ENCODE results near the gene MPPED2.
"Not testable (repeated sequence)": the region's sequence is repeated elsewhere in the genome, so short reads cannot be mapped to it uniquely, and the experiment has no call there.

The MPPED2 gene

GRCh38 chr11:30579415-30580175 lies 6.6 kb downstream of the MPPED2 start:
- DNase-seq (ENCODE audit: low read depth) = no peak

GRCh38 chr11:30578406-30578805 lies 7.7 kb downstream of the MPPED2 start:
- no peak for DNase-seq (ENCODE audit: low read depth)

- DNase-seq (ENCODE audit: low read depth) = no peak
These were observed 12.2 kb downstream of the MPPED2 start for GRCh38 chr11:30573951-30574350.

GRCh38 chr11:30568931-30569330 lies 17.2 kb downstream of the MPPED2 start:
- no peak for DNase-seq (ENCODE audit: low read depth)

GRCh38 chr11:30567644-30568043 lies 18.5 kb downstream of the MPPED2 start:
- DNase-seq (ENCODE audit: low read depth) = no peak

- DNase-seq (ENCODE audit: low read depth) = no peak
These were observed 19.0 kb downstream of the MPPED2 start for GRCh38 chr11:30567120-30567519.

GRCh38 chr11:30566482-30566881 lies 19.7 kb downstream of the MPPED2 start:
- no peak for DNase-seq (ENCODE audit: low read depth)

- DNase-seq (ENCODE audit: low read depth) = no peak
These were observed 21.1 kb downstream of the MPPED2 start for GRCh38 chr11:30565027-30565426.

GRCh38 chr11:30561691-30562415 lies 24.3 kb downstream of the MPPED2 start:
- DNase-seq (ENCODE audit: low read depth) = no peak

GRCh38 chr11:30560206-30561106 lies 25.7 kb downstream of the MPPED2 start:
- no peak for DNase-seq (ENCODE audit: low read depth)

- DNase-seq (ENCODE audit: low read depth) = no peak
These were observed 27.1 kb downstream of the MPPED2 start for GRCh38 chr11:30559004-30559403.

- DNase-seq (ENCODE audit: low read depth) = not testable (repeated sequence)
These were observed 31.6 kb downstream of the MPPED2 start for GRCh38 chr11:30554587-30554986.

- no peak for DNase-seq (ENCODE audit: low read depth)
These were observed 32.5 kb downstream of the MPPED2 start for GRCh38 chr11:30553521-30554110.

- DNase-seq (ENCODE audit: low read depth) = no peak
These were observed 33.3 kb downstream of the MPPED2 start for GRCh38 chr11:30552839-30553238.

GRCh38 chr11:30550022-30550542 lies 36.1 kb downstream of the MPPED2 start:
- no peak for DNase-seq (ENCODE audit: low read depth)

GRCh38 chr11:30549565-30549964 lies 36.6 kb downstream of the MPPED2 start:
- no peak for DNase-seq (ENCODE audit: low read depth)

GRCh38 chr11:30546334-30546733 lies 39.8 kb downstream of the MPPED2 start:
- no peak for DNase-seq (ENCODE audit: low read depth)

- DNase-seq (ENCODE audit: low read depth) = no peak
These were observed 40.6 kb downstream of the MPPED2 start for GRCh38 chr11:30545507-30545906.

GRCh38 chr11:30543066-30543465 lies 43.1 kb downstream of the MPPED2 start:
- no peak for DNase-seq (ENCODE audit: low read depth)

GRCh38 chr11:30540781-30541180 lies 45.4 kb downstream of the MPPED2 start:
- no peak for DNase-seq (ENCODE audit: low read depth)

GRCh38 chr11:30538251-30538650 lies 47.9 kb downstream of the MPPED2 start:
- DNase-seq (ENCODE audit: low read depth) = no peak

GRCh38 chr11:30535818-30536217 lies 50.3 kb downstream of the MPPED2 start:
- no peak for DNase-seq (ENCODE audit: low read depth)

Measured in activated T-cell treated with anti-CD3 and anti-CD28 coated beads for 1 hour (primary cell).